ENCODE results near the gene HARS2. TPM values are rescaled to one million over a fixed set of nuclear protein-coding genes. Genes with fewer than 3 reads are reported as not detected.
"Not testable (repeated sequence)": the region's sequence is repeated elsewhere in the genome, so short reads cannot be mapped to it uniquely, and the experiment has no call there.

Gene HARS2
- total RNA-seq, 2 donors from 2014 or later: 33.5 to 34.9 TPM

- H3K27me3 Mint-ChIP-seq: no peaks in the 10 kb centered on the region
- H3K27ac Mint-ChIP-seq: peak overlapping the region; percentile 99
- H3K9me3 ChIP-seq (ENCODE audit: control insufficient read depth, low read length, poor library complexity, severe bottlenecking): no peaks in the 10 kb centered on the region
- peaks cover 22% of the 10 kb centered on the region for H3K4me1 Mint-ChIP-seq
- ATAC-seq: no peak
- no peaks in the 10 kb centered on the region for H3K36me3 Mint-ChIP-seq (ENCODE audit: low read depth)
- peak overlapping the region; percentile 95 for H3K4me3 Mint-ChIP-seq
- DNase-seq: no peak
These were observed 20.5 kb downstream of the HARS2 start for GRCh38 chr5:140711794-140712193.

GRCh38 chr5:140713562-140714094, 22.4 kb downstream of the HARS2 start:
- H3K27me3 Mint-ChIP-seq: no peaks in the 10 kb centered on the region

GRCh38 chr5:140716238-140716637, 25.0 kb downstream of the HARS2 start:
- DNase-seq; H3K9me3 ChIP-seq (ENCODE audit: control insufficient read depth, low read length, poor library complexity, severe bottlenecking); H3K27me3 Mint-ChIP-seq; H3K4me3 Mint-ChIP-seq; H3K27ac Mint-ChIP-seq; ATAC-seq; H3K36me3 Mint-ChIP-seq (ENCODE audit: low read depth): not testable (repeated sequence)
- H3K4me1 Mint-ChIP-seq: peaks cover 19% of the 10 kb centered on the region

More at GRCh38 chr5:140713562-140714094, 22.4 kb downstream of the HARS2 start:
- Mint-ChIP-seq H3K27ac (peak overlapping the region; percentile 65), H3K36me3 (ENCODE audit: low read depth) (no peaks in the 10 kb centered on the region), H3K4me3 (no peak overlapping the region), H3K4me1 (peaks cover 27% of the 10 kb centered on the region)
- no peaks in the 10 kb centered on the region for H3K9me3 ChIP-seq (ENCODE audit: control insufficient read depth, low read length, poor library complexity, severe bottlenecking)
- ATAC-seq: no peak
- no peak for DNase-seq

GRCh38 chr5:140718266-140718592, 27.0 kb downstream of the HARS2 start:
- Mint-ChIP-seq H3K36me3 (ENCODE audit: low read depth) (peaks cover 2% of the 10 kb centered on the region), H3K27me3 (peaks cover 14% of the 10 kb centered on the region), H3K4me3 (peak overlapping the region; percentile 66), H3K4me1 (peaks cover 10% of the 10 kb centered on the region), H3K27ac (no peak overlapping the region)
- no peaks in the 10 kb centered on the region for H3K9me3 ChIP-seq (ENCODE audit: control insufficient read depth, low read length, poor library complexity, severe bottlenecking)
- no peak for DNase-seq
- no peak for ATAC-seq

- DNase-seq; H3K27ac Mint-ChIP-seq; H3K36me3 Mint-ChIP-seq (ENCODE audit: low read depth); H3K9me3 ChIP-seq (ENCODE audit: control insufficient read depth, low read length, poor library complexity, severe bottlenecking): not testable (repeated sequence)
- ATAC-seq: peak; percentile 10
- Mint-ChIP-seq H3K4me1 (peaks cover 11% of the 10 kb centered on the region), H3K4me3 (peak overlapping the region; percentile 31), H3K27me3 (peaks cover 14% of the 10 kb centered on the region)
These were observed 29.5 kb downstream of the HARS2 start for GRCh38 chr5:140720738-140721137.

GRCh38 chr5:140721395-140721794, 30.1 kb downstream of the HARS2 start:
- not testable (repeated sequence) for DNase-seq; H3K36me3 Mint-ChIP-seq (ENCODE audit: low read depth); H3K27ac Mint-ChIP-seq; H3K9me3 ChIP-seq (ENCODE audit: control insufficient read depth, low read length, poor library complexity, severe bottlenecking); ATAC-seq; H3K4me3 Mint-ChIP-seq
- Mint-ChIP-seq H3K4me1 (peaks cover 15% of the 10 kb centered on the region), H3K27me3 (peaks cover 14% of the 10 kb centered on the region)

- H3K4me1 Mint-ChIP-seq: peaks cover 9% of the 10 kb centered on the region
- H3K36me3 Mint-ChIP-seq (ENCODE audit: low read depth): peaks cover 2% of the 10 kb centered on the region
- DNase-seq (peak; percentile 28 to 54 (median 48)), ATAC-seq (peak; percentile 95)
- peaks cover 10% of the 10 kb centered on the region for H3K27me3 Mint-ChIP-seq
- no peaks in the 10 kb centered on the region for H3K9me3 ChIP-seq (ENCODE audit: control insufficient read depth, low read length, poor library complexity, severe bottlenecking)
- peak overlapping the region; percentile 80 for H3K27ac Mint-ChIP-seq
- H3K4me3 Mint-ChIP-seq: peak overlapping the region; percentile 61
These were observed 34.7 kb downstream of the HARS2 start for GRCh38 chr5:140725799-140726471.

GRCh38 chr5:140733098-140733497, 41.8 kb downstream of the HARS2 start:
- Mint-ChIP-seq H3K4me1 (no peaks in the 10 kb centered on the region), H3K27ac (no peak overlapping the region), H3K27me3 (peaks cover 41% of the 10 kb centered on the region), H3K4me3 (no peak overlapping the region), H3K36me3 (ENCODE audit: low read depth) (no peaks in the 10 kb centered on the region)
- no peaks in the 10 kb centered on the region for H3K9me3 ChIP-seq (ENCODE audit: control insufficient read depth, low read length, poor library complexity, severe bottlenecking)
- no peak for ATAC-seq
- no peak for DNase-seq

GRCh38 chr5:140734354-140734753, 43.1 kb downstream of the HARS2 start:
- no peak overlapping the region for H3K4me3 Mint-ChIP-seq
- no peak overlapping the region for H3K27ac Mint-ChIP-seq
- DNase-seq: no peak
- H3K4me1 Mint-ChIP-seq: no peaks in the 10 kb centered on the region
- peaks cover 41% of the 10 kb centered on the region for H3K27me3 Mint-ChIP-seq
- no peaks in the 10 kb centered on the region for H3K9me3 ChIP-seq (ENCODE audit: control insufficient read depth, low read length, poor library complexity, severe bottlenecking)
- no peak for ATAC-seq
- no peaks in the 10 kb centered on the region for H3K36me3 Mint-ChIP-seq (ENCODE audit: low read depth)

GRCh38 chr5:140737486-140737885, 46.2 kb downstream of the HARS2 start:
- H3K27ac Mint-ChIP-seq: no peak overlapping the region
- H3K36me3 Mint-ChIP-seq (ENCODE audit: low read depth): no peaks in the 10 kb centered on the region
- no peaks in the 10 kb centered on the region for H3K9me3 ChIP-seq (ENCODE audit: control insufficient read depth, low read length, poor library complexity, severe bottlenecking)
- ATAC-seq (no peak), DNase-seq (no peak)
- no peak overlapping the region for H3K4me3 Mint-ChIP-seq
- no peaks in the 10 kb centered on the region for H3K4me1 Mint-ChIP-seq
- H3K27me3 Mint-ChIP-seq: peaks cover 36% of the 10 kb centered on the region

GRCh38 chr5:140741967-140742366, 50.7 kb downstream of the HARS2 start:
- H3K4me1 Mint-ChIP-seq: no peaks in the 10 kb centered on the region
- ATAC-seq (no peak), DNase-seq (no peak)
- H3K4me3 Mint-ChIP-seq: no peak overlapping the region
- no peaks in the 10 kb centered on the region for H3K9me3 ChIP-seq (ENCODE audit: control insufficient read depth, low read length, poor library complexity, severe bottlenecking)
- no peaks in the 10 kb centered on the region for H3K36me3 Mint-ChIP-seq (ENCODE audit: low read depth)
- peaks cover 6% of the 10 kb centered on the region for H3K27me3 Mint-ChIP-seq
- H3K27ac Mint-ChIP-seq: no peak overlapping the region

Other genes starting within 250 kb of the HARS2 start
- gene EIF4EBP3, start 143.8 kb upstream of the HARS2 start, total RNA-seq: 10 to 100 TPM in 1 of 2 donors, 1 to 10 TPM in 1; 9.1 to 14.0 TPM
- gene SRA1, start 134.0 kb upstream of the HARS2 start, total RNA-seq: 10 to 100 TPM; 29.9 to 33.2 TPM
- 10 to 100 TPM; 47.5 to 59.0 TPM for gene APBB3, start 126.9 kb upstream of the HARS2 start, total RNA-seq
- gene SLC35A4, start 126.6 kb upstream of the HARS2 start, total RNA-seq: 10 to 100 TPM; 43.2 to 45.0 TPM
- gene CD14, start 58.3 kb upstream of the HARS2 start, total RNA-seq: 1 to 10 TPM; 1.4 to 9.2 TPM
- gene TMCO6, start 52.0 kb upstream of the HARS2 start, total RNA-seq: 10 to 100 TPM; 18.3 to 23.1 TPM
- 10 to 100 TPM; 40.7 to 46.2 TPM for gene NDUFA2, start 43.8 kb upstream of the HARS2 start, total RNA-seq
- 100 to 1,000 TPM; 168 to 172 TPM for gene IK, start 43.6 kb upstream of the HARS2 start, total RNA-seq
- 10 to 100 TPM; 34.8 to 36.3 TPM for gene WDR55, start 26.6 kb upstream of the HARS2 start, total RNA-seq
- 1 to 10 TPM; 1.2 to 1.9 TPM for gene DND1, start 17.9 kb upstream of the HARS2 start, total RNA-seq
- gene HARS1, start 85 bp upstream of the HARS2 start, total RNA-seq: 10 to 100 TPM; 44.8 to 49.3 TPM
- 10 to 100 TPM; 40.9 to 41.5 TPM for gene ZMAT2, start 9.0 kb downstream of the HARS2 start, total RNA-seq
- gene PCDHA1, start 94.7 kb downstream of the HARS2 start, total RNA-seq: not detected
- gene PCDHA2, start 103.4 kb downstream of the HARS2 start, total RNA-seq: not detected
- not detected for gene PCDHA3, start 109.6 kb downstream of the HARS2 start, total RNA-seq
- gene PCDHA4, start 115.6 kb downstream of the HARS2 start, total RNA-seq: not detected
- gene PCDHA5, start 130.2 kb downstream of the HARS2 start, total RNA-seq: not detected
- not detected for gene PCDHA6, start 136.5 kb downstream of the HARS2 start, total RNA-seq
- gene PCDHA7, start 142.8 kb downstream of the HARS2 start, total RNA-seq: not detected
- not detected for gene PCDHA8, start 149.7 kb downstream of the HARS2 start, total RNA-seq
- not detected for gene PCDHA9, start 156.9 kb downstream of the HARS2 start, total RNA-seq
- not detected for gene PCDHA10, start 164.4 kb downstream of the HARS2 start, total RNA-seq
- gene PCDHA11, start 177.5 kb downstream of the HARS2 start, total RNA-seq: not detected
- not detected for gene PCDHA12, start 183.9 kb downstream of the HARS2 start, total RNA-seq
- gene PCDHA13, start 190.7 kb downstream of the HARS2 start, total RNA-seq: not detected
- not detected for gene PCDHAC1, start 234.8 kb downstream of the HARS2 start, total RNA-seq

Measured in T-helper 17 cell (primary cell).